DOHH2 (cell line): ENCODE data around the gene PTGR2.

Source experiments
- H3F3A ChIP-seq: fragments of 200-600 bp; sonication (generic), shearing (Covaris generic); 2 replicates; pipeline ENCODE4 v1.6.0; 2016; ENCODE audit warnings: antibody characterized with exemption, mild to moderate bottlenecking; ENCODE audit not compliant: control insufficient read depth, insufficient read depth
- H3K27ac ChIP-seq: fragments of 200-600 bp; sonication (generic); 2 replicates; pipeline ENCODE4 v1.5.1; 2014; ENCODE audit warnings: low read depth, mild to moderate bottlenecking, low read length, moderate library complexity
- H3K27me3 ChIP-seq: fragments of 200-600 bp; sonication (generic); 2 replicates; pipeline ENCODE4 v1.6.1; 2014; ENCODE audit warnings: mild to moderate bottlenecking, low read length, mixed read lengths; ENCODE audit not compliant: control insufficient read depth
- H3K36me3 ChIP-seq: fragments of 200-600 bp; sonication (generic); 2 replicates; pipeline ENCODE4 v1.6.1; 2014; ENCODE audit warnings: mild to moderate bottlenecking, low read length, moderate library complexity, mixed read lengths; ENCODE audit not compliant: control insufficient read depth
- H3K4me1 ChIP-seq: fragments of 200-600 bp; sonication (generic); 2 replicates; pipeline ENCODE4 v1.6.1; 2014; ENCODE audit warnings: mild to moderate bottlenecking, low read length, mixed read lengths; ENCODE audit not compliant: control insufficient read depth
- H3K4me2 ChIP-seq: fragments of 200-600 bp; sonication (generic); 2 replicates; pipeline ENCODE4 v1.6.0; 2014; ENCODE audit warnings: mild to moderate bottlenecking, low read length, moderate library complexity
- H3K4me3 ChIP-seq: fragments of 200-600 bp; sonication (generic); 2 replicates; pipeline ENCODE4 v1.5.1; 2014; ENCODE audit warnings: mild to moderate bottlenecking, low read length, mixed read lengths
- H3K79me2 ChIP-seq: fragments of 200-600 bp; sonication (generic); 2 replicates; pipeline ENCODE4 v1.6.1; 2014; ENCODE audit warnings: mild to moderate bottlenecking, low read length, mixed read lengths; ENCODE audit not compliant: control insufficient read depth
- H3K9me2 ChIP-seq: fragments of 200-600 bp; sonication (generic); replicated peaks from 2 replicates; pipeline ENCODE4 v1.6.1; 2014; ENCODE audit warnings: mild to moderate bottlenecking, low read length, mixed read lengths; ENCODE audit not compliant: control insufficient read depth
- H3K9me3 ChIP-seq: fragments of 200-600 bp; sonication (generic); 2 replicates; pipeline ENCODE4 v1.6.1; 2014; ENCODE audit warnings: antibody characterized with exemption, low read length, mixed read lengths; ENCODE audit not compliant: control insufficient read depth, insufficient read depth
- H4K20me1 ChIP-seq: fragments of 200-600 bp; sonication (generic); 2 replicates; pipeline ENCODE4 v1.6.0; 2014; ENCODE audit warnings: low read depth, mild to moderate bottlenecking, antibody characterized with exemption, low read length, moderate library complexity; ENCODE audit not compliant: control insufficient read depth, insufficient read depth
- CTCF ChIP-seq: fragments of 200-600 bp; sonication (generic); IDR thresholded peaks from one replicate; pipeline ENCODE4 v1.5.1; 2014; ENCODE audit warnings: antibody characterized with exemption, mild to moderate bottlenecking, low read depth, low read length; ENCODE audit not compliant: poor library complexity, severe bottlenecking
- EZH2phosphoT487 ChIP-seq: fragments of 200-600 bp; sonication (generic); IDR thresholded peaks from 2 replicates; pipeline ENCODE4 v1.6.1; 2017; ENCODE audit warnings: borderline replicate concordance, mild to moderate bottlenecking, antibody characterized with exemption, low read length, moderate library complexity, mixed read lengths

PTGR2 gene

GRCh38 chr14:73877790-73878189 lies 26.2 kb downstream of the PTGR2 start:
- Histone ChIP-seq H3K27me3 (no peaks in the 10 kb centered on the region), H3F3A (no peaks in the 10 kb centered on the region), H3K9me2 (no peaks in the 10 kb centered on the region), H4K20me1 (no peaks in the 10 kb centered on the region), H3K36me3 (no peaks in the 10 kb centered on the region), H3K4me3 (no peak overlapping the region), H3K27ac (no peak overlapping the region), H3K79me2 (no peaks in the 10 kb centered on the region), H3K9me3 (no peaks in the 10 kb centered on the region), H3K4me2 (no peak overlapping the region), H3K4me1 (no peaks in the 10 kb centered on the region)
- TF ChIP-seq CTCF (no peak), EZH2phosphoT487 (no peak)

GRCh38 chr14:73878436-73878835 lies 26.8 kb downstream of the PTGR2 start:
- H3K36me3 ChIP-seq, result no peaks in the 10 kb centered on the region
- no peak for TF ChIP-seq CTCF
- no peak for TF ChIP-seq EZH2phosphoT487

GRCh38 chr14:73879027-73879426 lies 27.4 kb downstream of the PTGR2 start:
- Histone ChIP-seq H4K20me1 (no peaks in the 10 kb centered on the region), H3F3A (no peaks in the 10 kb centered on the region), H3K9me3 (no peaks in the 10 kb centered on the region), H3K4me2 (no peak overlapping the region), H3K36me3 (no peaks in the 10 kb centered on the region), H3K79me2 (no peaks in the 10 kb centered on the region), H3K4me1 (peaks cover 2% of the 10 kb centered on the region), H3K27me3 (no peaks in the 10 kb centered on the region), H3K27ac (no peak overlapping the region), H3K4me3 (no peak overlapping the region), H3K9me2 (no peaks in the 10 kb centered on the region)
- TF ChIP-seq EZH2phosphoT487, result no peak
- no peak for TF ChIP-seq CTCF

More at GRCh38 chr14:73878436-73878835, 26.8 kb downstream of the PTGR2 start:
- Histone ChIP-seq H3K79me2 (no peaks in the 10 kb centered on the region), H3F3A (no peaks in the 10 kb centered on the region), H4K20me1 (no peaks in the 10 kb centered on the region), H3K9me2 (no peaks in the 10 kb centered on the region), H3K9me3 (no peaks in the 10 kb centered on the region), H3K27me3 (no peaks in the 10 kb centered on the region), H3K4me1 (no peaks in the 10 kb centered on the region), H3K27ac (no peak overlapping the region), H3K4me2 (no peak overlapping the region), H3K4me3 (no peak overlapping the region)
